Stimulated activated CD4-positive, alpha-beta T cell treated with anti-CD3 and anti-CD28 coated beads, Interleukin-4, amount 100 ng/mL, for 48 hours (primary cell): Measurements from ENCODE around the gene STRN3.
"Not testable (repeated sequence)": the region's sequence is repeated elsewhere in the genome, so short reads cannot be mapped to it uniquely, and the experiment has no call there.

Experiments used
- DNase-seq, 2 donors: peaks; one replicate each; pipeline ENCODE4 v3.0.0-alpha.2; 2020; ENCODE audit warnings: low read depth in 2 of 2

Gene STRN3, protein sequence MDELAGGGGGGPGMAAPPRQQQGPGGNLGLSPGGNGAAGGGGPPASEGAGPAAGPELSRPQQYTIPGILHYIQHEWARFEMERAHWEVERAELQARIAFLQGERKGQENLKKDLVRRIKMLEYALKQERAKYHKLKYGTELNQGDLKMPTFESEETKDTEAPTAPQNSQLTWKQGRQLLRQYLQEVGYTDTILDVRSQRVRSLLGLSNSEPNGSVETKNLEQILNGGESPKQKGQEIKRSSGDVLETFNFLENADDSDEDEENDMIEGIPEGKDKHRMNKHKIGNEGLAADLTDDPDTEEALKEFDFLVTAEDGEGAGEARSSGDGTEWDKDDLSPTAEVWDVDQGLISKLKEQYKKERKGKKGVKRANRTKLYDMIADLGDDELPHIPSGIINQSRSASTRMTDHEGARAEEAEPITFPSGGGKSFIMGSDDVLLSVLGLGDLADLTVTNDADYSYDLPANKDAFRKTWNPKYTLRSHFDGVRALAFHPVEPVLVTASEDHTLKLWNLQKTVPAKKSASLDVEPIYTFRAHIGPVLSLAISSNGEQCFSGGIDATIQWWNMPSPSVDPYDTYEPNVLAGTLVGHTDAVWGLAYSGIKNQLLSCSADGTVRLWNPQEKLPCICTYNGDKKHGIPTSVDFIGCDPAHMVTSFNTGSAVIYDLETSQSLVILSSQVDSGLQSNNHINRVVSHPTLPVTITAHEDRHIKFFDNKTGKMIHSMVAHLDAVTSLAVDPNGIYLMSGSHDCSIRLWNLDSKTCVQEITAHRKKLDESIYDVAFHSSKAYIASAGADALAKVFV

DNA sequence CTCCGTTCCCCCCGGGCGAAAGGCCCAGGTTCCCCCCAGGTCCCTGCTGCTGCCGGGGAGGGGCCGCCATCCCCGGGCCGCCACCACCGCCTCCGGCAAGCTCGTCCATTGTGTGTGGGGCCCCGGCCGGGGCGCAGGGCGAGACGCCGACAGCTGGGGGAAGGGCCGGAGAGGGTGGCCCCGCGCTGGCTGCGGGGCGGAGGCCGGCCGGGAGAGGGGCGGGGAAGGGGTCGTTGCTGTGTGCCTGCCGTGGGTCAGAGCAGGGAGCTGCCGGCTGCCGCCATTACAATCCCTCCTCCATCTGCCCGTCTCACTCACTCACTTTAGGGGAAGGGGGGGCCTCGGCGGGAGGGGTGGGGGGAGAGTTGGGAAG lies at the start of gene STRN3:
Gene STRN3 (minus strand): TSS at position 303 of the 373 bp plus-strand sequence. CDS start 194 bp downstream, at position 109.
- DNase-seq, result no peak

DNA sequence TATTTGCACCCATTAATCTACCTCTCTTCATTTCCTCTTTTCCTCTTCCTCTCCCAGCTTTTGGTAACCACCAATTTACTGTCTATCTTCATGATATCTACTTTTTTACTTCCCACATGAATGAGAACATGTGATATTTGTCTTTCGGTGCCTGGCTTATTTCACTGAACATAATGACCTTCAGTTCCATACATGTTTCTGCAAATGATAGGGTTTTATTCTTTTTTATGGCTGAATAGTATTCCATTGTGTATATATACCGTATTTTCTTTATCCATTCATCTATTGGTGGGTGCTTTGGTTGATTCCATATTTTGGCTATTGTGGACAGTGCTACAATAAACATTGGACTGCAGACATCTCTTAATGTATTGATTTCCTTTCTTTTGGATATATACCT lies 49.0 kb upstream of the STRN3 start:
- DNase-seq, result no peak

- DNase-seq, result no peak
These were observed 45.0 kb upstream of the STRN3 start for GRCh38 chr14:31071151-31071550.

DNA sequence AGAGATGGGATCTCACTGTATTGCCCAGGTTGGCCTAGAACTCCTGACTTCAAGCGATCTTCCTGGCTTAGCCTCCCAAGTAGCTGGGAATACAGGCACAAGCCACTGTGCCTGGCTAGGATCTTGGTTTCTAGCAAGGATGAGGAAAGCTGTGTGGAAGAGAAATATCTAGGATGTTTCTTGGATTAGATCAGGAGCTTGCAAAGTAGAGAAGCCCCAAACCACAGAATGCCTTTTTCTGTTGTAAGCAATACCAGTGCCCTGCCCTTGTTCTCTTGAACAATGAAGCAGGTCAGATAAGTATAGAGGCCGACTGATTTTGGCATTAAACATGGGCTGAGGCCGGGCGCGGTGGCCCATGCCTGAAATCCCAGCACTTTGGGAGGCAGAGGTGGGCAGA lies 44.3 kb upstream of the STRN3 start:
- DNase-seq, result no peak

GRCh38 chr14:31069343-31069742 lies 43.2 kb upstream of the STRN3 start:
- DNase-seq, result no peak

DNA sequence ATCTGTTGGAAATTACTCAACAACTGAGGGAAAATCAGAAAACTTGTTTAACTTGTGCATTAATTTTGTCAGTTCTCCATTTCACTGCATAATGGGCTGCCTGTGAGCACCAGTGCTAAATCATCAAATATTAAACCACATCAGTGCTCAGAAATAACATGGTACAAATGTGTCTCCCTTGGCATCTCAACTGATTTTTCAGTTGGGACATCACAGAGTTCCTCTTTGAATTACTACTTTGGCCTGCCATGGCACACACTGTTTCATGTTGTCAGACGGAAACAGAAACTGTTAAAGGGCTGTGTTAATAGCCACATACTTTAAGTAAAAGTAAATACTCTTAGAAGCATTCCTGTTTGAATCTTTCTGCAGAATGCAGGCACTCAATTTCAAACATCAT lies 42.1 kb upstream of the STRN3 start:
- DNase-seq, result no peak

- DNase-seq, result not testable (repeated sequence)
These were observed 36.7 kb upstream of the STRN3 start for GRCh38 chr14:31062908-31063307.

DNA sequence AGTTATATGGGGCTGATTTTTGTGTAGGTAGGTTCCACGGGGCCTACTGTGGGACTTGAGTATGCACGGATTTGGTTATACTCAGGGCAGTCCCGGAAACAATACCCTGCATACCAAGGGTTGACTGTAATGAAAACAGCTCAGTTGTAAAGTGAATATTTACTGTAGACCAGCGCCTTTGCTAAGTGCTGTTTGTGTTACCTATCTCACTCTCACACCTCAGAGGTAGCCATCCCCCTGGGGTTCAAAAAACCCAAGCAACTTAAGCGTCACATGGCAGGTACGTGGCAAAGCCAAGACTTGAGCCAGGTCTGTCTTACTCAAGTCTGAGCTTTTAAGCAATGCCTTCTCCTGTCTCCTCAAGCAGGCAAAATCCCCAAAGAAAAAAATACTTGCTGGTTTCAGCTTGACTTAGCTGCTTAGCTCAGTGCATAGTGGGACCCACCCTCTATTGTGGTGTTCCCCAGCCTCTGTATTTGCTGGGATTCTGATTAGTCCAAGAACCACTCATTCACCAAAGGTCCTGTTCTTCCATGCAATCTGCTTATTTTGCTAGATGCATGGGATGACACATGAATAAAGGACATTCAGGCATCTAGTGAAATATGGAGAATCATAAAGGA lies 34.2 kb upstream of the STRN3 start:
- DNase-seq, result no peak

DNA sequence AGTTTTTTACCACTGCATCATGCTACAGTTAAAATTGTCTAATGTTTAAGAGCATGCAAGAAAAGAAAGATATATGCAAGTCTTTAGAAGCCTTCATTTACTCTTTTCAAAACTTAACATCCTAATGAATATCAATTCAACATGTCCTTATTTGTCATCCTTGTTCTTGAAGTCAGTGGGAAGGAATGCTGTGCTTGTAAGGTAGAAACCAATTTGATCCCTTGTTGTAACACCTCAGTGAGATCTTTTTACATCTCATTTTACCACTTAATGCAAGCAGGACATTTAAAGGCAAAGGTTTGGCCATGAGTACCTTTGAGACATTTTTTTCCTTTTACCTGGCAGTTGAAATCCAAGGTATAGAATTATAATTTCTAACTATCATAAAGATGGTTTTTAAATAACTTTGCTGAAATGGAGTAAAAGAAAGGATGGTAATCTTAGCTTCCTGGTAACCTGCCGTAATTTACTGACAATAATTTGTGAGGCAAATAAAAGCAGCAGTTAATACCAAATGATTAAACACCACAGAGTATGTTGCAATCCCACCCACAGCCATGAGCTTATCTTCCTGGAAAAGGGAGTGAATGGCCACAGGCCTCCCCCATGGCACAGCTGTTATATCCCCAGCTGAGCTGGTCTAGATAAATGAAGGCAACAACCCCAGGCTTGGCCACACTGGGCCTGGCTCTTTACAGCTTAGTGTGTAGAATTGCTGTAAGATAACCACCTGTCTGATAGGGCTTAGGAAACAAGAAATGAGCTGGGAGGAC lies 33.2 kb upstream of the STRN3 start:
- DNase-seq, result no peak

- no peak for DNase-seq
These were observed 31.7 kb upstream of the STRN3 start for GRCh38 chr14:31057701-31058364.

GRCh38 chr14:31057035-31057434 lies 30.9 kb upstream of the STRN3 start:
- DNase-seq, result no peak

DNA sequence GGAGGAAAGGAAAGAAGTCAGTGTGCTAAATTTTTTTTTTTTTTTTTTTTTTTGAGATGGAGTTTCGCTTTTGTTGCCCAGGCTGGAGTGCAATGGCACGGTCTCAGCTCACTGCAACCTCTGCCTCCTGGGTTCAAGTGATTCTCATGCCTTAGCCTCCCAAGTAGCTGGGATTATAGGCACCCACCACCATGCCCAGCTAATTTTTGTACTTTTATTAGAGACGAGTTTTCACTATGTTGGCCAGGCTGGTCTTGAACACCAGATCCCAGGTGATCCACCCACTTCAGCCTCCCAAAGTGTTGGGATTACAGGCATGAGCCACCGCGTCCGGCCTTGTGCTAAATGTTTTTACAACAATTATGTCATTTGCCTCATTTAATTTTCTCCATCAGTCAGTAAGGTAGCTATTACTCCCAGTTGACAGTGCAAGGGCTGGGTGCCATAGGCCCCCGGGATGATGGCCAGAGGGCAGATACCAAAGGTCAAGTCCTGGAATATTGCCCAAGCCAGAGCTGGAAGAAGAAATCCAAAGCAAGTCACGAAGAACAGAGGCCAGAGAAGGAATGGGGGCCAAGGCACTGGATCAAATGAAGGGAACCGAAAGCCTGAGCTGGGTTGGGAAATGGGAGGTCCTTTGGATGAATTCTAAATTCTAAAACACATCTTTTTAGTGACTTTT lies 26.9 kb upstream of the STRN3 start:
- DNase-seq, result not testable (repeated sequence)

GRCh38 chr14:31051511-31051910 lies 25.3 kb upstream of the STRN3 start:
- DNase-seq, result no peak

DNA sequence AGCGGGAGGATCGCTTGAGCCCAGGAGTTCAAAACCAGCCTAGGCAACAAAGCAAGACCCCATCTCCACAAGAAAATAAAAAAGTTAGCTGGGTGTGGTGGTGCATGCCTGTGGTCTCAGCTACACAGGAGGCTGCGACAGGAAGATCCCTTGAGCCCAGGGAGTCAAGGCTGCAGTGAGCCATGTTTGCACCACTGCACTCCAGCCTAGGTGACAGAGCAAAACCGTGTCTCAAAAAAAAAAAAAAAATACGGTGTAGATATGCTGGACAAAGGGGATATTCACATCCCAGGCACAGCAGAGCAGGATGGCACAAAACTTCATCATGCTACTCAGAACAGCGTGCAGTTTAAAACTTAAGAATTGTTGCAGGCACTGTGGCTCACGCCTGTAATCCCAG lies 24.8 kb upstream of the STRN3 start:
- DNase-seq, result no peak

- DNase-seq, result no peak
These were observed 21.3 kb upstream of the STRN3 start for GRCh38 chr14:31047503-31047902.

- no peak for DNase-seq
These were observed 19.4 kb upstream of the STRN3 start for GRCh38 chr14:31045501-31046080.

- DNase-seq, result no peak
These were observed 17.2 kb upstream of the STRN3 start for GRCh38 chr14:31043379-31043778.

- not testable (repeated sequence) for DNase-seq
These were observed 16.7 kb upstream of the STRN3 start for GRCh38 chr14:31042893-31043292.

DNA sequence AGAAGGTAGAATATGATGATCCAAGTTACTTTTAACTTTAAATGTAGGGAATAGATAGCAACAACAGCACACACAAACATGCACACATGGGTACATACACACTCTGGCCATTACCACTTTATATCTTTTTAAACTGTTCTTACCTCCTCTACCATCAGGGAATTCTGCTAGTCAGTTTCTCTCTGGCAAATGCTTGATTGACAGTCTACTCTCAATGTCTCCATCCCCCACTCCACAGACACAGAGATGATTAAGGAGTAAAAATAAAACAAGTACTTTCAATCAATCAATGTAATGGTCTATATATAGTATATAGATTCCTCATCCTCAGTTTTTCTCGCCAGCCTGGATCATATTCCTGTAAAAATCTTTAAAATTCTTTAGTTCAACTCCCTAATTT lies 16.1 kb upstream of the STRN3 start:
- no peak for DNase-seq

GRCh38 chr14:31038521-31039166 lies 12.5 kb upstream of the STRN3 start:
- DNase-seq, result no peak
